ENCODE results near the gene PIAS4. TPM values are rescaled to one million over a fixed set of nuclear protein-coding genes. Genes with fewer than 3 reads are reported as not detected.
"Not testable (repeated sequence)": the region's sequence is repeated elsewhere in the genome, so short reads cannot be mapped to it uniquely, and the experiment has no call there.

The PIAS4 gene, protein sequence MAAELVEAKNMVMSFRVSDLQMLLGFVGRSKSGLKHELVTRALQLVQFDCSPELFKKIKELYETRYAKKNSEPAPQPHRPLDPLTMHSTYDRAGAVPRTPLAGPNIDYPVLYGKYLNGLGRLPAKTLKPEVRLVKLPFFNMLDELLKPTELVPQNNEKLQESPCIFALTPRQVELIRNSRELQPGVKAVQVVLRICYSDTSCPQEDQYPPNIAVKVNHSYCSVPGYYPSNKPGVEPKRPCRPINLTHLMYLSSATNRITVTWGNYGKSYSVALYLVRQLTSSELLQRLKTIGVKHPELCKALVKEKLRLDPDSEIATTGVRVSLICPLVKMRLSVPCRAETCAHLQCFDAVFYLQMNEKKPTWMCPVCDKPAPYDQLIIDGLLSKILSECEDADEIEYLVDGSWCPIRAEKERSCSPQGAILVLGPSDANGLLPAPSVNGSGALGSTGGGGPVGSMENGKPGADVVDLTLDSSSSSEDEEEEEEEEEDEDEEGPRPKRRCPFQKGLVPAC
- 10 to 100 TPM; 33.3 to 40.4 TPM for total RNA-seq

DNA sequence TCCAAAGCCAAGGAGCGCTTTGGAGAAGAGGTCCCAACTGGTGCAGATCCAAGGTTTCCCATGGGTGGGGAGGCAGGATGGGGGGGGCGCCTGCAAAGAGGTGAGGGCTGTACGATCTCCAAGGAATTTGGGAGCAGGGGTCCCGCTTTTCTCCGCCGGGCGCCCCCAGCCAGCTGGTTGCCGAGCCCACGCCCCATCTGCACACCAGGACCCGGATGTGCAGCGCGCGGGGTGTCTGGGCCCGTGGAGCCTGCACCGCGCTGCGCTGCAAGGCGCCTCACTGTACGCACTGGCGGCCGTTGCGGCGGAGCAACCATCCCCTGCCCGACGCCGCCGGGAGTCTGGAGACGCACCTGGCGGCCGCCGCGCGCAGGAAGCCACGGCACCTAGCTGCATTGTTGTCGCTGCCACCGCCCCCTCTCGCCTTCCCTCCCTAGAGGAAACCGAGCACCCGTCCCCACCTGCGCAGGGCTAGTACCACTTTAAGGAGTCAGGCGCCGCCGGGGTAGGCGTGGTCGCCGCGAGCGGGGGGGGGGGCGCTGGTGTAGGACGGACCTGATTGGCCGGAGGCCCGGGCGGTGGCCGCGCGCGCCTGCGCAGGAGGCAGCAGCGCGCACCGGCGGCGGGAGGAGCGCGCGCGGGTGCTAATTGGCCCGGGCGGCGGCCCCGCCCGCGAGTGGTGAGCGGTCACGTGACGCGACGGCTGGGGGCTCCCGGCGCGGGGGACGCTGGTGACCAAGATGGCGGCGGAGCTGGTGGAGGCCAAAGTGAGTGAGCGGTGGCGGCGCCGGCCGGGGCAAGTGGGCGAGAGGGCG lies at the start of gene PIAS4:
PIAS4 (plus strand) TSS at position 716 of the 815 bp plus-strand sequence; CDS start at position 741, 25 bp downstream.
- H3K4me1 Mint-ChIP-seq, result peaks cover 16% of the 10 kb centered on the region
- POLR2A ChIA-PET, result interaction anchor here (0.6 to 0.9 kb wide), 2 partner anchors 17 to 93 kb away, joined by 3 read pairs; no protein-coding TSS in a partner anchor
- no peaks in the 10 kb centered on the region for H3K27me3 Mint-ChIP-seq
- peak; percentile 93 for DNase-seq
- H3K9me3 Mint-ChIP-seq, result no peaks in the 10 kb centered on the region
- H3K4me3 Mint-ChIP-seq, result peak within 1 kb of the TSS; percentile 81
- CTCF ChIA-PET, result interaction anchor here (0.6 to 1.7 kb wide), 7 partner anchors 17 to 1966 kb away, joined by 3 to 7 read pairs (median 5); no protein-coding TSS in a partner anchor
- H3K36me3 Mint-ChIP-seq (ENCODE audit: low read depth), result no peaks in the 10 kb centered on the region
- peak within 1 kb of the TSS; percentile 86 for H3K27ac Mint-ChIP-seq

DNA sequence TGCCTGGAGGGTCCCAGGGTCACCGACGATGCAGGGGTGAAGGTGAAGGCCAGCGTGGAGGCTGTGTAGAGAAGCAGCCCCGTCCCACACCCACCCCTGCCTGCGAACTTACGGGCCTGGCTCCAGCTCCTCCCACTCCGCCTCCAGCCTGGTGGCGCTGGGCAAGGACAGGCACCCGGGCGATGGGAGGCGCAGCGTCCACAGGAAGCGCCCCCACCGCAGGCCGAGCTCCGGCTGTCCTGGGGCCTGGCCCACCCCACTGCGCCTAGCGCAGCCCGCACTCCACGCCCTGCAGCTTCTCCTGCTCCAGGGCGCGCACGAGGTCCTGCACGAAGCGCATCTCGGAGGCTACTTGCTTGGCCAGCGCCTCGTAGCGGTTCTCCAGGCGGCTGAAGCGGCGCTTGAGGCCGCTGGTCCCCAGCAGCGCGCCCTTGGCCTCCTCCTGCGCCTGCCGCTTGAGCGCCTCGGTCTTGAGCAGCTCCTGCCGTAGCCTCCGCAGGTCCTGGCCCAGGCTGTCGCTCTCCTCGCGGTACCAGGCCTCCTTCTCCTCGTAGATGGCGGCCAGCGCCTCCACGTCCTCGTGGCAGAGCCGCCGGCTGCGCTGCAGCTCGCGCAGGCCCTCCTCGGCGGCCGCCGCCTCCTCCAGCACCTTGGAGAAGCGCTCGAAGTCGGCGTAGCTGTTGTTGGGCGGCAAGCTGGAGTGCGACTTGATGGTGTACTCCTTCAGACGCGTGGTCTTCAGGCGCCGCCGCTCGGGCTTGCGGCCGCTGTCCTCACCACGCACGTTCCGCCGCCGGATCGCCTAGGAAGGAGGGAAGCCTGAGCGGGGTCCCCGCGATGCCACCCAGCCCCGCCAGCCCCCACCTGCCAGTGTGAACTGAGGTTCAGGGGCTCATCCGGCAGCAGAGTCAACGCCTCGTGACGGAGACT lies 48.4 kb upstream of the PIAS4 start:
- no peaks in the 10 kb centered on the region for H3K4me1 Mint-ChIP-seq
- no peak overlapping the region for H3K4me3 Mint-ChIP-seq
- CTCF ChIA-PET, result interaction anchor here (0.5 kb wide), 1 partner anchor 504 kb away, joined by 3 read pairs; no protein-coding TSS in a partner anchor
- no peak for DNase-seq
- POLR2A ChIA-PET, result no interaction called here
- no peaks in the 10 kb centered on the region for H3K9me3 Mint-ChIP-seq
- no peaks in the 10 kb centered on the region for H3K27me3 Mint-ChIP-seq
- H3K36me3 Mint-ChIP-seq (ENCODE audit: low read depth), result peaks cover 12% of the 10 kb centered on the region
- H3K27ac Mint-ChIP-seq, result no peak overlapping the region

DNA sequence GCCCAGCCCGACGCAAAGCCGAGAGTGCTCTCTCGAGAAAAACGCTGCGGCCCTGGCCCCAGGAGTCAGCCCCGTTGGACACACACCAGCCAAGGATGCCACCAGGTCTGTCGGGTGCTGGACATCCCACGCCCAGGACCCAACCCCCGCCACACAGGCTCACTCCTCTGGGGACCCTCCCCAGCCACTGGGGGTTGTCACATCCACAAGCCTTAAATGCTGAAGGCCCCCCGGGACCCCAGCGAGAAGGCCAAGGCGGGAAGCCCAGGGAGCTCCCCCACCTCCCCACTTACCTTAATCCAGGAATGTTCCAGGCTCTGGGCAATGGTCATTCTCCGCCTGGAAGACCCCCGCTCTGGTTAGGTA lies 47.8 kb upstream of the PIAS4 start:
- H3K4me3 Mint-ChIP-seq, result no peak overlapping the region
- no peaks in the 10 kb centered on the region for H3K9me3 Mint-ChIP-seq
- ChIA-PET POLR2A (no interaction called here), CTCF (no interaction called here)
- H3K27ac Mint-ChIP-seq, result no peak overlapping the region
- H3K36me3 Mint-ChIP-seq (ENCODE audit: low read depth), result peaks cover 15% of the 10 kb centered on the region
- no peaks in the 10 kb centered on the region for H3K4me1 Mint-ChIP-seq
- DNase-seq, result no peak
- no peaks in the 10 kb centered on the region for H3K27me3 Mint-ChIP-seq

DNA sequence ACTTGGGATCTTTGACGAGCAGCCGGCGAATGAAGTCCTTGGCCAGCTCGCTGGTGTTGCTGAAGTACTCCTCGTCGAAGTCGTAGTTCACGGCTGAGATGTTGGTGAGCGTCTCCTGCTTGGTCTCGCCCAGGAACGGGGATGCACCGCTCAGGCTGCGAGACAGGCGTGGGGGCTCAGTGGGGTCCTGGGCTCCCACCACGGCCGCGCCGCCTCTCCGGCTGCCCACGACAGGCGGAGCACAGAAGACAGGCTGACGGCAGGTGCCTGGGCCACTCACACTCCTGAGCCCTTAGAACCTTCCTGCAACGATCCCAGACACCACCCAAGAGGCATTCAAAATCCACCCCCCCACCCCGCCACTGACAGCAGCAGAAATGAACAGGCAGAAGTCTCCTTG lies 46.5 kb upstream of the PIAS4 start:
- Mint-ChIP-seq H3K4me1 (no peaks in the 10 kb centered on the region), H3K27ac (no peak overlapping the region), H3K27me3 (no peaks in the 10 kb centered on the region), H3K9me3 (no peaks in the 10 kb centered on the region), H3K4me3 (no peak overlapping the region), H3K36me3 (ENCODE audit: low read depth) (peaks cover 15% of the 10 kb centered on the region)
- CTCF ChIA-PET, result interaction anchor here (0.6 kb wide), 1 partner anchor 369 kb away, joined by 4 read pairs; no protein-coding TSS in a partner anchor
- POLR2A ChIA-PET, result no interaction called here
- no peak for DNase-seq

DNA sequence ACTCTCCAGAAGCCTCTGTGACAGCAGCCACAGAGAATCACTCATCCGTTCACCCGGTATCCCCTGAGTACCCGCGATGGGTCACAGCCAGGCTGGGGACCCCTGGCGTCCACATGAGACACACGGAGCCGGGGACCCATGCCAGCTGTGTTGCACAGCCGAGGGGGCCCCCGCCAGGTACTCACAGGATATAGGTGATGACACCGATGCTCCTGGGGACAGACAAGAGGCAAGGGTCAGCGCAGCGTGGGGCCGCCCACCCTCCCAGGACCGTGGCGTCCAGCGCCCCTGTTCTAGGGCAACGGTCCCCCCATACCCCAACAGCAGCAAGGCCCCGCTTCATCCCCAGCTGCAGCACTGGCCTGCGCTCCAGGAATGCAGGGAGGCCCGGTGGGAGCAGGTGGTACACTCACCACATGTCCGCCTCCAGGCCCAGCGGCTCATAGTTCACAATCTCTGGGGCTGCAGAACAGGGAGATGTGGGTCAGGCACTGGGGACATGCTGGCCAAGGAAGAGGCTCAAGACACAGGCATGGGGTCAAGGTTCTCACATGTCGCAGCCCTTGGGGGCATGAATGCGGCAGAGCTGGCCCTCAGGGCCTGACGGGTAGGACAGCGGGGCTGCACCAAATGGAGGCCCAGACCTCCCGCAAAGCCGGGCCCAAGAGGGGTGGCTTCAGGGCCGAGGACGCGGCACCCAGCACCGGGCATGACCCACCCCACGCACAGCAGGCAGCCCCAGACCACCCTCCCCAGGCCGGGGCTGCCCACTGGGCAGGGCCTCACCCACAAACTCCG lies 43.9 kb upstream of the PIAS4 start:
- CTCF ChIA-PET, result interaction anchor here (1.4 kb wide), 1 partner anchor 25 kb away, joined by 5 read pairs; no protein-coding TSS in a partner anchor
- peaks cover 22% of the 10 kb centered on the region for H3K36me3 Mint-ChIP-seq (ENCODE audit: low read depth)
- peaks cover 2% of the 10 kb centered on the region for H3K4me1 Mint-ChIP-seq
- no peaks in the 10 kb centered on the region for H3K9me3 Mint-ChIP-seq
- H3K27me3 Mint-ChIP-seq, result no peaks in the 10 kb centered on the region
- no peak for DNase-seq
- no peak overlapping the region for H3K27ac Mint-ChIP-seq
- POLR2A ChIA-PET, result no interaction called here
- no peak overlapping the region for H3K4me3 Mint-ChIP-seq

DNA sequence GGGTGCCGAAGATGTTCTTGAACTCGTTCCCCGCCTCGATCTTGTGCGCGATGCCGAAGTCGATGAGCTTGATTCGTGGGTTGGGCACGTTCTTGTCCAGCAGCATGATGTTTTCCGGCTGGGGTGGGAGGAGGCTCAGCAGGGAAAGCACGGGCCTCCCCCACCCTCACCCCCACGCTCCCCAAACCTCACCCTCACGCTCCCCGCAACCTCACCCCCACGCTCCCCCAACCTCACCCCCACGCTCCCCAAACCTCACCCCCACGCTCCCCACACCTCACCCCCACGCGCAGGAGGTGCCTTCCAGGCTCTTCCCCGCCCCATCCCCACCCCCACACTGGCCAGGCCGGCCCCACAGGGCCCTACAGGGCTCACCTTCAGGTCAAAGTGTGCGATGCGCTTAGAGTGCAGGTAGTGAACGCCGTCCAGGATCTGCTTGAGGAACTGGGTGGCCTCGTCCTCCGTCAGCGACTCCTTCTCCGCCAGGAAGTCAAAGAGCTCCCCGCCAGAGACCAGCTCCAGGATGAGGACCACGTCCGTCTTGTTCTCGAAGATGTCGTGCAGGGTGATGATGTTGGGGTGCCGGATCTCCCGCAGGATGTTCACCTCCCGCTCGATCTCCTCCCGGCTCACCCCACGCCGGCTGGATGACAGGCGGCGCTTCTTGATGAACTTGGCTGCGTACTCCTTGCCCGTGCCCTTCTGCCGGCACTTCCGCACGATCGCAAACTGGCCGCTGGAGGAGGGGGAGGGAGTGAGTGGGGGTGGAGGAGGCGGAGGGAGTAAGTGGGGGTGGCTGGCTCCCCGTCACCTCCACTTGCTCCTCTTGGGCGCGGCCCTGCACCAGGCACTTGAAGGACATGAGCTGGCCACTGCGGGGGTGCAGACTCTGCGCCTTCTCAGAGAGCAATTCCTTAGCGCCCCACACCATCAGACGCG lies 43.0 kb upstream of the PIAS4 start:
- no peaks in the 10 kb centered on the region for H3K27me3 Mint-ChIP-seq
- H3K9me3 Mint-ChIP-seq, result no peaks in the 10 kb centered on the region
- peaks cover 8% of the 10 kb centered on the region for H3K4me1 Mint-ChIP-seq
- no peak overlapping the region for H3K27ac Mint-ChIP-seq
- no peak overlapping the region for H3K4me3 Mint-ChIP-seq
- POLR2A ChIA-PET, result no interaction called here
- peaks cover 24% of the 10 kb centered on the region for H3K36me3 Mint-ChIP-seq (ENCODE audit: low read depth)
- CTCF ChIA-PET, result no interaction called here
- no peak for DNase-seq

DNA sequence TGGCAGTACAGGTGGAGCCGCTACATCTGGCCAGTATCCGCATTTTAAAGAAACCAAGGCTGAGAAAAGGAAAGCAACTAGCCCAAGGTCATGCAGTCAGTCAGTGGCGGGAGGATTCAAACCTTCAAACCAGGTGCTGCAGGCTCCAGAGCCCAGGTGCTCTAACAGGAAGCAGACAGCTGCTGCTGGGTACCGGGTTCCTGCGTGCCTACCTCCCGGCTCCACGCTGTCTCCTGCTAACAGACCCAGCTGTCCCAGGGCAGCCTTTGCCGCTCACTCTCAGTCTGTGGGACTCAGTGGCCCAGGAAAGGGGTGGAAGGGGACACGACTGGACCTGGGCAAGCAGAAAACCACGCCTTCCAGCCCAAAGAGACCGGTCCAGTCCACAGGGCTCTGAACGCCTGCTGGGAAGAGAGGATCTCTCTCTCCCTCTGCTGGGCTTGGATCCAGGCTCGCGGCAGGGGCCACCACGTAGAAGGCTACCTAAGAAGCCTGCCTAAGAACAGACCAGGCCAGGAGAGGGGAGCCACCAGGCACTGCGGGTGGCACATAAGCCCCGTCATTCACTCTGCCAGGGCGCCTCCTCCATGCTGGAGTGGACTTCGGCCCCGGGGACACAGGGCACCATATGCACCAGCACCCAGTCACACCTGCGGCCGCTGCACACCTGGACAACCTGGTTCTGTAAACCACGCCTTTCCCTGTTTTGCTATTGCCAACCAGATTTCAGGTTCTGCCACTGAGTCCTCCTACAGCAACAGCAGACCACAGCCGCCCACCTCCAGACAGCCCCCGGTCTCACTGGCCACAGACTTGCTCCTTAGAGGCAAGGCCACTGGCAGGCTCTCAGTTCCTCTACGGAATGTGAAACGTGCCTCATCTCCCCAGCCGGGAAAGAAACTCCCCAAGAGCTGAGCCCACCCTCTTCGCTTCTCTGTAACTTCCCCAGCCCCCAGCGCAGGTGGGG lies 41.2 kb upstream of the PIAS4 start:
- Mint-ChIP-seq H3K27ac (no peak overlapping the region), H3K36me3 (ENCODE audit: low read depth) (peaks cover 29% of the 10 kb centered on the region), H3K9me3 (no peaks in the 10 kb centered on the region), H3K4me1 (peaks cover 21% of the 10 kb centered on the region), H3K4me3 (no peak overlapping the region), H3K27me3 (no peaks in the 10 kb centered on the region)
- POLR2A ChIA-PET, result no interaction called here
- no peak for DNase-seq
- CTCF ChIA-PET, result interaction anchor here (0.6 kb wide), 1 partner anchor 21 kb away, joined by 5 read pairs; no protein-coding TSS in a partner anchor

DNA sequence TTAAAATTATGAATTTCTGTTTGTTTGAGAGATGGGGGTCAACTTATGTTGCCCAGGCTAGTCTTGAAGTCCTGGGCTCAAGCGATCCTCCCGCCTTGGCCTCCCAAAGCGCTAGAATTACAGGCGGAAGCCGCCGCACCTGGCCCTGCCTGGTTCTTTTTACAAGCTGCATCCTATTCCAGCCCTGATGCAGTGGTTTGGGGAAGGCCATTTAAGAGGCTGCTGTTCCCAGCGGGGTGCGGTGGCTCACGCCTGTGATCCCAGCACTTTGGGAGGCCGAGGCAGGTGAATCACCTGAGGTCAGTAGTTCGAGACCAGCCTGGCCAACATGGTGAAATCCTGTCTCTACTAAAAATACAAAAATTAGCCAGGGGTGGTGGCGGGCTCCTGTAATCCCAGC lies 39.6 kb upstream of the PIAS4 start:
- H3K4me3 Mint-ChIP-seq, H3K9me3 Mint-ChIP-seq, DNase-seq, POLR2A ChIA-PET, H3K27me3 Mint-ChIP-seq: not testable (repeated sequence)
- H3K4me1 Mint-ChIP-seq, result peaks cover 23% of the 10 kb centered on the region
- H3K36me3 Mint-ChIP-seq (ENCODE audit: low read depth), result peaks cover 22% of the 10 kb centered on the region
- CTCF ChIA-PET, result interaction anchor here (1.6 kb wide), 1 partner anchor 141 kb away, joined by 3 read pairs; no protein-coding TSS in a partner anchor
- peak overlapping the region; percentile 3 for H3K27ac Mint-ChIP-seq

DNA sequence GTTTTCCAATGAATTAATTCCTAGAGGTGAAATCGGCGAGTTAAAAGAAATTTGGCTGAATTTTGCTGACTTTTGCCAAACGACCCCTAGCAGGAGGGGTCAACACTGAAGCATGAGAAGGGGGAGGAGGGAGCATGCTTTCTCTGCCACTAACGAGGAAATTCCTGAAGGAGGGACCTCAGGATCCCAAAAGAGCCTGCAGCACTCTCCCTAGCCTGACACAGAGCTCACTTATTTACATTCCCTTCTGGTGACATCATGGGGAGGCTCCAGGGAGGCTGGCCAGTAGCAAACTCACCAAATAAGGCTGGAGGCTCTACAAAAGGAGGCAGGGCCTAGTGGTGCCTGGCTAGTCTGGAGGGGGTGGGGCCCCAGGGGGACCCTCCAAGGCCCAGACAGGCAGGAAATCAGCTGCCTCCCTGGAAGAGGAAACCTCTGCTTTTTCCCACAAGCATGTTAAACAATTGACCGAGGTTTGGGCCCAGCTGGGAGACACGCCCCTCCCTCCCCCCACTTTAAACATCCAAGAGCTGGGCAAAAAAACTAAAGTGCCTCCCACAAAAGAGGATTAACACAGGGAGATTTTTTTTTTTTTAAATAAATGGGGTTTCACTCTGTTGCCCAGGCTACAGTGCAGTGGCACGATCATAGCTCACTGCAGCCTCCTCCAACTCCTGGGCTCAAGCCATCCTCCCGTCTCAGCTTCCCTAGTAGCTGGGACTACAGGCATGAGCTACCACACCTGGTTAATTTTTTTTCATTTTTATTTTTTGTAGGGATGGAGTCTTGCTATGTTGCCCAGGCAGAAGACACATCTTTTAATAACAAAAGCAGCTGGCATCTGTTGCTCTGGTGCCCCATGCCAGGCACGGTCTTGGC lies 38.7 kb upstream of the PIAS4 start:
- Mint-ChIP-seq H3K9me3 (no peaks in the 10 kb centered on the region), H3K4me1 (peaks cover 23% of the 10 kb centered on the region), H3K36me3 (ENCODE audit: low read depth) (peaks cover 17% of the 10 kb centered on the region), H3K4me3 (peak overlapping the region; percentile 41), H3K27me3 (no peaks in the 10 kb centered on the region), H3K27ac (peak overlapping the region; percentile 13)
- CTCF ChIA-PET, result interaction anchor here (0.6 to 1.6 kb wide), 4 partner anchors 13 to 142 kb away, joined by 3 to 8 read pairs (median 4); no protein-coding TSS in a partner anchor
- no peak for DNase-seq
- POLR2A ChIA-PET, result no interaction called here
